ENCODE results near the gene CDK9. TPM values are rescaled to one million over a fixed set of nuclear protein-coding genes. Genes with fewer than 3 reads are reported as not detected.

CDK9 gene
- total RNA-seq, 1 experiment from 2014 or later = 68.0 TPM

DNA sequence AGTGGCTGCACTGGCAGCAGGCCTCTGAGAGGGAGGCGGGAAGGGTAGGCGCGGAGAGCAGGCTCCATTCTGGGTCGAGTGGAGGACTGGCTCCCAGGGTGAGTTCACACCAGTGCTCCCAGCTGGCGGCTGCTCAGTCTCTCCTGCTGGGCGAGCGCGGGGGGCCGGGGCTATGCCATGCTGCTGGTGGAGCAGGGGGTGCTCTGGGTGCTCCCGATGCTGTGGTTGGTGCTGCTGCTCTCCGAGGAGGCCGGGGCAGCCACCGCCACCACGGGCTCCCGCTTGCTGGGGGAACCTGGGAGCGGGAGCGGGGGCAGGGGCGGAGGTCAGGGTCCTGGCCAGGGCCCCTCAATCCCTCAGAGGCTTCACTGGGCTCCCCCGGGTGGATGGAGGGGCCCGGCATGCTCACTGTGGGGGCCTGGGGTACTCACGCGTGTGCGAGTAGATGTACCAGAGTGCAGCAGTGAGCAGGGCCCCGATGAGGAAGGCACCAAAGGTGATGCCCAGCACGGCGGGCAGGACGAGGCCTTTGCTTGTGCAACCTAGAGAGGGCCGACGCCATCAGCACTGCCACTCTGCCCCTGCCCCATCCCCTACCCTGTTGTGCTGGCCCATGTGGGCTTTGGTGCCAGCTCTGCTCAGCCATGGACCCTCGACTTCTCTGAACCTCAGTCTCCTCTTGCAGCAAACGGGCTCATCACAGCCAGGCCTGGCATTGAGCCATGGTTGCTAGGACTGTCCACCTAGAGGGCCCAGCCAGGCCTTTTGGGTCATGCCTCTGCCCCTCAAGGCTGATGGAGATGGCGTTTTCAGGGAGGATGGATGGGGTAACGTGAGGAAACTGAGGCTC, 29.9 kb downstream of the CDK9 start:
- no TSS peak for BruUV-seq (replicated peaks)
- H3K36me3 ChIP-seq (ENCODE audit: insufficient read depth, low read length, poor library complexity, severe bottlenecking) = peaks cover 35% of the 10 kb centered on the region
- H3K4me1 ChIP-seq (ENCODE audit: insufficient read depth, low read length, poor library complexity, severe bottlenecking) = no peaks in the 10 kb centered on the region
- no peak overlapping the region for H3K27ac ChIP-seq (ENCODE audit: low read depth, low read length, poor library complexity, severe bottlenecking)
- intact Hi-C loops (cut with micrococcal nuclease; ENCODE audit: unreplicated experiment) = no loop called here
- DNase-seq (ENCODE audit: low spot score) = no peak
- H3K27me3 ChIP-seq (replicated peaks; ENCODE audit: insufficient read depth, low read depth, low read length, poor library complexity) = no peaks in the 10 kb centered on the region
- POLR2A ChIA-PET (ENCODE audit: low non-redundant PET) = no interaction called here
- no peak for TF ChIP-seq EZH2 (IDR thresholded peaks at IDR 0.05; ENCODE audit: borderline replicate concordance, low read depth, low read length, poor library complexity, severe bottlenecking)
- TF ChIP-seq, protein P1, sequence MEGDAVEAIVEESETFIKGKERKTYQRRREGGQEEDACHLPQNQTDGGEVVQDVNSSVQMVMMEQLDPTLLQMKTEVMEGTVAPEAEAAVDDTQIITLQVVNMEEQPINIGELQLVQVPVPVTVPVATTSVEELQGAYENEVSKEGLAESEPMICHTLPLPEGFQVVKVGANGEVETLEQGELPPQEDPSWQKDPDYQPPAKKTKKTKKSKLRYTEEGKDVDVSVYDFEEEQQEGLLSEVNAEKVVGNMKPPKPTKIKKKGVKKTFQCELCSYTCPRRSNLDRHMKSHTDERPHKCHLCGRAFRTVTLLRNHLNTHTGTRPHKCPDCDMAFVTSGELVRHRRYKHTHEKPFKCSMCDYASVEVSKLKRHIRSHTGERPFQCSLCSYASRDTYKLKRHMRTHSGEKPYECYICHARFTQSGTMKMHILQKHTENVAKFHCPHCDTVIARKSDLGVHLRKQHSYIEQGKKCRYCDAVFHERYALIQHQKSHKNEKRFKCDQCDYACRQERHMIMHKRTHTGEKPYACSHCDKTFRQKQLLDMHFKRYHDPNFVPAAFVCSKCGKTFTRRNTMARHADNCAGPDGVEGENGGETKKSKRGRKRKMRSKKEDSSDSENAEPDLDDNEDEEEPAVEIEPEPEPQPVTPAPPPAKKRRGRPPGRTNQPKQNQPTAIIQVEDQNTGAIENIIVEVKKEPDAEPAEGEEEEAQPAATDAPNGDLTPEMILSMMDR (conservative IDR thresholded peaks at IDR 0.05; ENCODE audit: low read depth, low read length) = no peak
- no peak overlapping the region for H3K4me3 ChIP-seq (ENCODE audit: low read depth, low read length, poor library complexity, severe bottlenecking)
- CTCF ChIA-PET = no interaction called here
- no peaks in the 10 kb centered on the region for H3K9me3 ChIP-seq (ENCODE audit: low read depth, low read length, poor library complexity, severe bottlenecking)

DNA sequence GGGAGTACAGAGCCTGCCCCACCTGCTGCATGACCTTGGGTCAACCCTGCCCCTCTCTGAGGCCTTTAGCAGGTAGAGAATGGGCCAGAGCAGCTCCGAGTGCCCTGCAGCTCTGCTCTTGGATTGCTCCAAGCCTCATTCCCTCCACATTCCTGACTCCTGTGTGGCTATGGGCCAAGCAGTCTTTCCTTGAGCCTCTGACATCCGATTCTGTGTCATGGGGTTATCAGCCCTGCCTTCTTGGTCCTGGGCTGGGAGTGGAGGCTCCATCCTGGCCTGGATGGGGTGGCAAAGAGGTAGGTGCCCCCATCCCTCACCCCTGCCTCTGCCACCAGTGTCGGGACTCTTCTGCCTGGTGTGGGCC, 30.5 kb downstream of the CDK9 start:
- H3K27me3 ChIP-seq (replicated peaks; ENCODE audit: insufficient read depth, low read depth, low read length, poor library complexity) = no peaks in the 10 kb centered on the region
- H3K4me3 ChIP-seq (ENCODE audit: low read depth, low read length, poor library complexity, severe bottlenecking) = no peak overlapping the region
- ChIA-PET CTCF (no interaction called here), POLR2A (ENCODE audit: low non-redundant PET) (no interaction called here)
- no peak for DNase-seq (ENCODE audit: low spot score)
- BruUV-seq (replicated peaks) = no TSS peak
- no peaks in the 10 kb centered on the region for H3K9me3 ChIP-seq (ENCODE audit: low read depth, low read length, poor library complexity, severe bottlenecking)
- intact Hi-C loops (cut with micrococcal nuclease; ENCODE audit: unreplicated experiment) = no loop called here
- no peak overlapping the region for H3K27ac ChIP-seq (ENCODE audit: low read depth, low read length, poor library complexity, severe bottlenecking)
- peaks cover 35% of the 10 kb centered on the region for H3K36me3 ChIP-seq (ENCODE audit: insufficient read depth, low read length, poor library complexity, severe bottlenecking)
- H3K4me1 ChIP-seq (ENCODE audit: insufficient read depth, low read length, poor library complexity, severe bottlenecking) = no peaks in the 10 kb centered on the region
- TF ChIP-seq EZH2 (IDR thresholded peaks at IDR 0.05; ENCODE audit: borderline replicate concordance, low read depth, low read length, poor library complexity, severe bottlenecking) = no peak
- TF ChIP-seq, protein P1 (conservative IDR thresholded peaks at IDR 0.05; ENCODE audit: low read depth, low read length) = no peak

DNA sequence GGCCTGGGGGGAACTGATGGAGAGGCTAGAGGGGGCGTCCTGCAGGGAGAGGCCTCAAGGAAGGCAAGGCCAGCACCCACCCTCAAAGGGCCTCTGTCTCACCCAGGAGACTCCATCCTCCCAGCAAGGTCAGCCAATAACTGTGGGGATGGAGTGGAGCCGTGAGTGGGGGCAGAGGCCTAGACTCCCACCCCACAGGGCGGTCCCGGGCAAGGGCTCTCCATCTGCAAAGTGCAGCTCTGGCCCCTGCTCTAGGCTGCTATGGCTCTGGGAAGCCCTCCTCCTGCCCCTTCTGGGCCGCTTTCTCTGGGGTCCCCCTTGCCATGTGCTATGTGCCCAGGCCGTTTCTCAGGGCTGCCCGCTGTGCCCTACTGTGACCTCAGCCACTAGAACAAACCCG, 30.9 kb downstream of the CDK9 start:
- intact Hi-C loops (cut with micrococcal nuclease; ENCODE audit: unreplicated experiment) = no loop called here
- TF ChIP-seq EZH2 (IDR thresholded peaks at IDR 0.05; ENCODE audit: borderline replicate concordance, low read depth, low read length, poor library complexity, severe bottlenecking) = no peak
- TF ChIP-seq, protein P1 (conservative IDR thresholded peaks at IDR 0.05; ENCODE audit: low read depth, low read length) = no peak
- no peaks in the 10 kb centered on the region for H3K9me3 ChIP-seq (ENCODE audit: low read depth, low read length, poor library complexity, severe bottlenecking)
- BruUV-seq (replicated peaks) = no TSS peak
- peaks cover 33% of the 10 kb centered on the region for H3K36me3 ChIP-seq (ENCODE audit: insufficient read depth, low read length, poor library complexity, severe bottlenecking)
- CTCF ChIA-PET = no interaction called here
- H3K27me3 ChIP-seq (replicated peaks; ENCODE audit: insufficient read depth, low read depth, low read length, poor library complexity) = no peaks in the 10 kb centered on the region
- no peak for DNase-seq (ENCODE audit: low spot score)
- POLR2A ChIA-PET (ENCODE audit: low non-redundant PET) = no interaction called here
- no peaks in the 10 kb centered on the region for H3K4me1 ChIP-seq (ENCODE audit: insufficient read depth, low read length, poor library complexity, severe bottlenecking)
- H3K4me3 ChIP-seq (ENCODE audit: low read depth, low read length, poor library complexity, severe bottlenecking) = no peak overlapping the region
- H3K27ac ChIP-seq (ENCODE audit: low read depth, low read length, poor library complexity, severe bottlenecking) = no peak overlapping the region
